Tibial nerve (tissue), 4 donors: ENCODE measurements around the gene ELMOD3. TPM values are rescaled to one million over a fixed set of nuclear protein-coding genes. Genes with fewer than 3 reads are reported as not detected.

Source experiments
- DNase-seq, 2 donors: peaks; one replicate each; pipeline ENCODE4 v3.0.0-alpha.2; 2019; ENCODE audit warnings: low spot score in 2 of 2
- H3K27ac ChIP-seq, 4 donors: fragments of 200-600 bp; sonication (generic) in 3 of 4; one replicate each; pipeline ENCODE4 v1.5.1; 2017 to 2019; ENCODE audit warnings: mild to moderate bottlenecking in 1 of 4
- H3K27me3 ChIP-seq, 2 donors: fragments of 200-600 bp; sonication (generic) in 1 of 2; one replicate each; pipeline versions ENCODE4 v1.5.1 to v1.6.0; 2017 to 2019
- H3K36me3 ChIP-seq, 3 donors: fragments of 200-600 bp; sonication (generic); one replicate each; pipeline ENCODE4 v1.5.1; 2018 to 2019
- H3K4me1 ChIP-seq, 4 donors: fragments of 200-600 bp; sonication (generic) in 3 of 4; one replicate each; pipeline ENCODE4 v1.5.1; 2017 to 2019
- H3K4me3 ChIP-seq, 4 donors: fragments of 200-600 bp; sonication (generic) in 3 of 4; one replicate each; pipeline ENCODE4 v1.5.1; 2017 to 2019; ENCODE audit warnings: mild to moderate bottlenecking in 1 of 4, moderate library complexity in 1 of 4
- H3K9me3 ChIP-seq, 4 donors: fragments of 200-600 bp; sonication (generic) in 3 of 4; one replicate each; pipeline ENCODE4 v1.5.1; 2017 to 2019
- CTCF ChIP-seq, 5 experiments: fragments of 200-600 bp in 3 of 5; fragments of 450-650 bp in 2 of 5; sonication (generic) in 3 of 5; IDR thresholded peaks; one replicate each; pipeline ENCODE4 v1.5.1; 2016 to 2019; ENCODE audit warnings: antibody characterized with exemption in 5 of 5, mild to moderate bottlenecking in 3 of 5, moderate library complexity in 2 of 5
- EP300 ChIP-seq, 2 donors: sonication (generic); formaldehyde crosslinking; IDR thresholded peaks; one replicate each; pipeline ENCODE4 v1.6.1; 2017; ENCODE audit warnings: antibody characterized with exemption in 2 of 2, mild to moderate bottlenecking in 1 of 2
- POLR2A ChIP-seq, 2 donors: fragments of 450-650 bp; IDR thresholded peaks; one replicate each; pipeline ENCODE4 v1.6.1; 2017; ENCODE audit warnings: antibody characterized with exemption in 2 of 2, mild to moderate bottlenecking in 2 of 2, moderate library complexity in 2 of 2
- WGBS, 2 donors: methylation state at CpG; one replicate each; pipeline ENCODE4 v1.1.5; 2018; 5-methylcytosine and 5-hydroxymethylcytosine counted together
- total RNA-seq, 4 donors: library from RNA; depleted of rRNA; stranded (reverse); fragments of >200 nt; gene quantifications; one replicate each; pipeline ENCODE4 v1.1.0, GENCODE V29; 2016

Gene ELMOD3
- total RNA-seq, 4 donors from 2014 or later: 21.2 to 39.0 (median 35.4) TPM

- WGBS, 2 donors: 86 to 90% methylated on average over 2 of the region's 2 CpGs
- no peak for TF ChIP-seq EP300 (IDR thresholded peaks at IDR 0.05)
- no peak for TF ChIP-seq POLR2A (IDR thresholded peaks at IDR 0.05)
- TF ChIP-seq CTCF (IDR thresholded peaks at IDR 0.05): no peak
- H3K4me1 ChIP-seq: peaks cover 0 to 47% (median 22%) of the 10 kb centered on the region in 4 donors
- no peak overlapping the region for H3K4me3 ChIP-seq
- no peak for DNase-seq
- H3K27me3 ChIP-seq: no peaks in the 10 kb centered on the region
- H3K27ac ChIP-seq: peak overlapping the region in 3 of 4 donors; percentile 66 to 85 (median 83)
- H3K9me3 ChIP-seq: no peaks in the 10 kb centered on the region
- H3K36me3 ChIP-seq: no peaks in the 10 kb centered on the region
Measured at GRCh38 chr2:85429924-85430289, 75.3 kb downstream of the ELMOD3 start.

DNA sequence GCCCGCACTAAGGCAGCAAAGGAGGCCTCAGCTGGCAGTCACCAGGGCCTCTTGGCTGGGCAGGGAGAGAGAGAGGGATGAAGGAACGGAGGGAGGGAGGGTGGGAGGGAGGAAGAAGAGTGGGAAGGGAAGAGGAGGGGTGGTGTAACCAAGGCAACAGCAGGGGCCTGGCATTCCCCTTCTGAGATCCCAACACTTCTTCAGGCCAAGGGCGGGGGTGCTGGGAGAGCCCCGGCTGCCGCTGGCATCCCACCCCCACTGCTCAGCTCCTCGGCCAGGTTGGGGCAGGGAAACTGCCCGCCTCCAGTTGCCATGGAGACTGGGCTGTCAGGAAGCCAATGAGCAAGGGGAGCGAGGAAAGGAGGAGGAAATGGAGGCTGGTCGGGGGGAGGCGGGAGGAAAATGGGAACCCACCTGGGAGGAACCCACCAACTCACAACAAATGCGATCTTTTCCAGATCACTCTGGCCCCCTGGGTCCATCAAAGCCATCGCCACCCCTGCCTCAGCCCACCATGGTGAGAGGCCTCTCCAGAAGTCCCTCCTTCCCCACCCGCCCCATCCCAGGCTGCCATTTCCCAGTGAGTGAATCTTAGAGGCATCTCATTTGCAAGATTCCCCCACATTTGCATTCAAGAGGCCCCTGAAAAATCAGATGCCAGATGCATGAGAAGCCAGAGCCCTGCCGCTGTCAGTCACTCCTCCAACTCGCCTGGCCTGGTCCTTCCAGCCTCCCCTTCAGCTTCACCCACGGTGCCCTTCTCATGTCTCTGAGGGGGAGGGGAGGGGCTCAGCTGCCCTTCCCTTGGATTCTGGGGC, 76.4 kb downstream of the ELMOD3 start:
- Histone ChIP-seq H3K36me3 (no peaks in the 10 kb centered on the region), H3K4me1 (peaks cover 0 to 58% (median 26%) of the 10 kb centered on the region in 4 donors), H3K27me3 (no peaks in the 10 kb centered on the region), H3K9me3 (no peaks in the 10 kb centered on the region), H3K27ac (peak overlapping the region; percentile 59 to 85 (median 74)), H3K4me3 (no peak overlapping the region)
- 38 to 49% methylated on average over 16 of the region's 16 CpGs for WGBS, 2 donors
- no peak for DNase-seq
- TF ChIP-seq EP300 (IDR thresholded peaks at IDR 0.05) (peak in 1 of 2 donors; percentile 40), POLR2A (IDR thresholded peaks at IDR 0.05) (no peak)

- no peaks in the 10 kb centered on the region for H3K9me3 ChIP-seq
- no peaks in the 10 kb centered on the region for H3K27me3 ChIP-seq
- DNase-seq: no peak
- peaks cover 0 to 65% (median 34%) of the 10 kb centered on the region in 4 donors for H3K4me1 ChIP-seq
- TF ChIP-seq CTCF (IDR thresholded peaks at IDR 0.05) (no peak), EP300 (IDR thresholded peaks at IDR 0.05) (no peak), POLR2A (IDR thresholded peaks at IDR 0.05) (no peak)
- peak overlapping the region; percentile 59 to 85 (median 74) for H3K27ac ChIP-seq
- no peaks in the 10 kb centered on the region for H3K36me3 ChIP-seq
- H3K4me3 ChIP-seq: no peak overlapping the region
- WGBS, 2 donors: 83 to 85% methylated on average over 10 of the region's 10 CpGs
Measured at GRCh38 chr2:85431570-85432205, 77.1 kb downstream of the ELMOD3 start.

GRCh38 chr2:85433511-85434089, 79.0 kb downstream of the ELMOD3 start:
- WGBS, 2 donors: 38 to 57% methylated on average over 5 to 6 of the region's 6 CpGs
- DNase-seq: peak; percentile 81 to 82
- TF ChIP-seq EP300 (IDR thresholded peaks at IDR 0.05) (peak in 1 of 2 donors; percentile 87), CTCF (IDR thresholded peaks at IDR 0.05) (no peak), POLR2A (IDR thresholded peaks at IDR 0.05) (peak in 1 of 2 donors; percentile 34)
- H3K36me3 ChIP-seq: no peaks in the 10 kb centered on the region
- H3K27me3 ChIP-seq: no peaks in the 10 kb centered on the region
- H3K9me3 ChIP-seq: no peaks in the 10 kb centered on the region
- H3K27ac ChIP-seq: peak overlapping the region; percentile 83 to 99 (median 92)
- H3K4me1 ChIP-seq: peaks cover 4 to 82% (median 48%) of the 10 kb centered on the region in 4 donors
- H3K4me3 ChIP-seq: no peak overlapping the region

- no peak for DNase-seq
- H3K27ac ChIP-seq: peak overlapping the region; percentile 83 to 99 (median 92)
- no peak overlapping the region for H3K4me3 ChIP-seq
- H3K9me3 ChIP-seq: no peaks in the 10 kb centered on the region
- H3K36me3 ChIP-seq: no peaks in the 10 kb centered on the region
- 72 to 75% methylated on average over 7 to 8 of the region's 8 CpGs for WGBS, 2 donors
- peaks cover 4 to 89% (median 55%) of the 10 kb centered on the region in 4 donors for H3K4me1 ChIP-seq
- TF ChIP-seq POLR2A (IDR thresholded peaks at IDR 0.05): no peak
- TF ChIP-seq CTCF (IDR thresholded peaks at IDR 0.05): no peak
- no peak for TF ChIP-seq EP300 (IDR thresholded peaks at IDR 0.05)
- no peaks in the 10 kb centered on the region for H3K27me3 ChIP-seq
Measured at GRCh38 chr2:85434696-85435095, 80.1 kb downstream of the ELMOD3 start.
